Activated effector memory CD4-positive, alpha-beta T cell treated with Interleukin-2 at 50 U/mL for 16 hours (primary cell): ENCODE data around the gene IFRD2.
"Not testable (repeated sequence)": the region's sequence is repeated elsewhere in the genome, so short reads cannot be mapped to it uniquely, and the experiment has no call there.

Experiments used
- DNase-seq: peaks from one replicate; pipeline ENCODE4 v3.0.0-alpha.2; 2020

Gene IFRD2

GRCh38 chr3:50300681-50301254, 8.5 kb upstream of the IFRD2 start:
- no peak for DNase-seq

GRCh38 chr3:50299929-50300680, 7.9 kb upstream of the IFRD2 start:
- DNase-seq, result no peak

GRCh38 chr3:50299638-50299928, 7.4 kb upstream of the IFRD2 start:
- no peak for DNase-seq

- peak; percentile 99 for DNase-seq
Observed at GRCh38 chr3:50298836-50299637, 6.8 kb upstream of the IFRD2 start, which contains the start of the genes HYAL3 and NAA80. HYAL3 (minus strand) TSS chr3:50299405; CDS start chr3:50295602, 3,803 bp downstream. NAA80 (minus strand) TSS chr3:50299405; CDS start chr3:50297463, 1,942 bp downstream.

- no peak for DNase-seq
Observed at GRCh38 chr3:50297896-50298725, 5.9 kb upstream of the IFRD2 start.

- no peak for DNase-seq
Observed at GRCh38 chr3:50297384-50297775, 5.2 kb upstream of the IFRD2 start.

GRCh38 chr3:50296721-50297383, 4.6 kb upstream of the IFRD2 start:
- no peak for DNase-seq

- no peak for DNase-seq
Observed at GRCh38 chr3:50295553-50296431, 3.6 kb upstream of the IFRD2 start.

- no peak for DNase-seq
Observed at GRCh38 chr3:50294492-50295403, 2.5 kb upstream of the IFRD2 start.

GRCh38 chr3:50294089-50294488, 1.9 kb upstream of the IFRD2 start:
- DNase-seq, result no peak

GRCh38 chr3:50293079-50293801, 1.0 kb upstream of the IFRD2 start:
- no peak for DNase-seq

- DNase-seq, result no peak
Observed at GRCh38 chr3:50290161-50290641, 2.0 kb downstream of the IFRD2 start.

GRCh38 chr3:50289130-50289529, 3.1 kb downstream of the IFRD2 start:
- no peak for DNase-seq

GRCh38 chr3:50288387-50289007, 3.7 kb downstream of the IFRD2 start:
- DNase-seq, result no peak

- no peak for DNase-seq
Observed at GRCh38 chr3:50287262-50287661, 5.0 kb downstream of the IFRD2 start.

GRCh38 chr3:50286322-50287227, 5.7 kb downstream of the IFRD2 start:
- DNase-seq, result no peak

- not testable (repeated sequence) for DNase-seq
Observed at GRCh38 chr3:50284121-50284520, 8.1 kb downstream of the IFRD2 start.
